AML-193 (cell line): ENCODE data around the gene USHBP1.

ENCODE experiments used
- DNase-seq, 2 experiments: peaks; one replicate each; lab custom pipeline; 2025; lab: John Stamatoyannopoulos, UW

USHBP1 gene

DNA sequence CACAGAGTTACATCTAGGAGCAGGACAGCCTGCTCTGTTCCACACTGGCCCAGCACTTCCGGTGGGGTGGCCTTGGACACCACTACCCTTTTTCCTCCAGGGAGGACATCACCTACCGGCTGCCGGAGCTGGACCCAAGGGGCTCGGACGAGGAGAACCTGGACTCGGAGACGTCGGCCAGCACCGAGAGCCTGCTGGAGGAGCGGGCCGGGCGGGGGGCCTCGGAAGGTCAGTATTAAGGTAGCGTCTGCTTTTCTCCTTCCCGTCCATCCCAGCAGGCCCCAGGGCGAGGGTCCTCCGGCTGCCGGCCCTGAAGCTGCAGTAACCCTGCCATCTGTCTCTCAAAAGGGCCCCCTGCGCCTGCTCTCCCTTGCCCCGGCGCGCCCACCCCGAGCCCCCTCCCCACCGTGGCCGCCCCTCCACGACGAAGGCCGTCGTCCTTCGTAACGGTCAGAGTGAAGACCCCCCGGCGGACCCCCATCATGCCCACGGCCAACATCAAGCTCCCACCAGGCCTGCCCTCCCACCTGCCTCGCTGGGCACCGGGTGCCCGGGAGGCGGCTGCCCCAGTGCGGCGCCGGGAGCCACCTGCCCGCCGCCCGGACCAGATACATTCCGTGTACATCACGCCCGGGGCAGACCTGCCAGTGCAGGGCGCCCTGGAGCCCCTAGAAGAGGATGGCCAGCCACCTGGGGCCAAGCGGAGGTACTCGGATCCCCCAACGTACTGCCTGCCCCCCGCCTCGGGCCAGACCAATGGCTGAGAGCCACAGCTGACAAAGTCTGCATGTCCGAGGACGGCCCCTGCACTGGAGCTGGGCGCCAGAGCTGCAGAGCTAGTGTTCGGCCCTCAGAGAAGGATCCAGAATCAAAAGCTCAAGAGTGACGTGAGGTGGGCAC lies 52.7 kb downstream of the USHBP1 start:
- DNase-seq = no peak

DNA sequence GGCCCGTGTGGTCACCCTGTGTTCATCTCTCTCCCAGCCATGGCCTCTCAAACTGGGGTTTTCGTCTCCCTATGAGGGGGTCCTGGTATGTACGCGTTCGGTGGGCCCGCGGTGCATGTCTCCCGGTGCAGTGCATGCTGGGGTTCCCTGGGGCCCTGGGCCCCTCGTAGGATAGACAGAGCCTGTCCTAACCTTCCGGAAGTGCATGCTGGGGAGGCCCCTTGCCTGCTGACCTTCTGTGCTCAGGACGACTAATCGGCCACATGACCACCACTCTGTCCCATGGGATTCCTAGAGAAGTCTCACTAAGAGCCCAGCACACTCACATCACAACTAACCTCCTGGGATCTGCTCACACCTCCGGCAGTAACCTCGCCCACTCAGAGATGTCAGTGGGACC lies 54.2 kb downstream of the USHBP1 start:
- DNase-seq = no peak

DNA sequence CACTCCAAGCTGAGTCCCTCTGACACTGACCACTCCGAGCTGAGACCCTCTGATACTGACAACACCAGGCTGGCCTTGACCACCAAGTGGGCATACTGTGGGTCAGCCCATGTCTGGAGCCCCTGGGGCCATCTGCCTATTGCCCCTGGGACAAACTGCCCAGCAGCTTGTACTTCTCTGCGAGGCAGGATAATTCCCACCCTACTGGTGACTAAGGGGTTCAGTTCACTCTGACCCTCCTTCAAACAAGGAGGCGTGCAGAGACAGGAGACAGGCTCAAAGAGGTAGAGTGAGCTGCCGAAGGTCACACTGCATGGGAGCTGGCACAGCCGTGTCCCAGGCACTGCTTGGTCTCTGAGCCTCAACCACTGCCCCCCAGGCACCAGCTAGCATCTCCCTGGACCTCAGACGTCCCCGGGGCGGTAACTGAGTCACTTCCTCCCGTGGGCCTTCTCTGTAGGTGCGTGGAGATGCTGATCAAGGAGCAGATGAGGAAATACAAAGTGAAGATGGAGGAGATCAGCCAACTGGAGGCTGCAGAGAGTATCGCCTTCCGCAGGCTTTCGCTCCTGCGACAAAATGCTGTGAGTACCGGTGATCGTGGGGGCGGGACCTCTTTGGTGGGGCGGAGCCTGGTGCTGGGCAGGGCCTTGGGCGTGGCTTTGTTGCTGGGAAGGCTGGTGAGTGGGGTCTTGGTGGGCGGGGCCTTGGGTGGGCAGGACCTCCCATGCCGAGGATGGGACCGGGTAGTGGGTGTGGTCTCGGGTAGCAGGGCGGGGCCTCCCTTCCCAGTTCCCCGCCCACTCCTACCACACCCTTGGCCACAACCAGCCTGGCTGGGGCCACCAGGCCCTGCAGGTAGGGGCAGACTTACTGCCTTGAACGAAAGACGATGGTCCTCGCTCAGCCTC lies 55.2 kb downstream of the USHBP1 start:
- no peak for DNase-seq

DNA sequence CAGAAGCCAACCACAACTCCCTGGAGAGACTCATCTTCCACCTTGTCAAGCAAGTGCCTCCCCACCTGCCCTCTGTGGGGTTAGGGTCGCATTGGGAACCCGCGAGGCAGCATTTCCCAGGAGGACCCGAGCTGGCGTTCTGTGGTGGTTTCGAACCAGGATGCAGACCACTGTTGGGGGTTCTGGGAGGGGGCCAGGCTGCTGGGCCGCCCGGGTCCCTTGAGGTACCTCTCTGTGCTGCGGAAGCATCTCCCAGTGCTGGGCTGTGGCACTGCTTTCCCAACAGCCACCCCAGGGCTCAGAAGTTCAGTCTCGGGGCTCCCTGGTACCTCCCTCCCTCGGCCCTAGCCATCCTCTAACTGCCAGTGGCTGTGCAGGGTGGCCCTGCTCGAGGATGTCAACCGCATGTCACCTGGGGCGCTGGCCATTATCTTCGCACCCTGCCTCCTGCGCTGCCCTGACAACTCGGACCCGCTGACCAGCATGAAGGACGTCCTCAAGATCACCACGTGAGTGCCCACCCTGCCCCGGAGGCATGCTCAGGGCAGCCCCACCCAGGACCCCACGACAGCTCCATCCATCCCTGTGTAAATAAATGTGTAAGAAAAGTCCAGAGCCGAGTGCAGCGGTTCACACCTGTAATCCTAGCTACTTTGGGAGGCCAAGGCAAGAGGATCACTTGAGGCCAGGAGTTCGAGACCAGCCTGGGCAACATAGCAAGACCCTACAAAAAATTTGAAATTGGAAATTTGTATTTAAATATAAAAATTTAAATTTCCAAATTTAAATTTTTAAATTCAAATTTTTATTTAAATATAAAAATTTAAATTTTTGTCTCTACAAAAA lies 57.6 kb downstream of the USHBP1 start:
- no peak for DNase-seq

DNA sequence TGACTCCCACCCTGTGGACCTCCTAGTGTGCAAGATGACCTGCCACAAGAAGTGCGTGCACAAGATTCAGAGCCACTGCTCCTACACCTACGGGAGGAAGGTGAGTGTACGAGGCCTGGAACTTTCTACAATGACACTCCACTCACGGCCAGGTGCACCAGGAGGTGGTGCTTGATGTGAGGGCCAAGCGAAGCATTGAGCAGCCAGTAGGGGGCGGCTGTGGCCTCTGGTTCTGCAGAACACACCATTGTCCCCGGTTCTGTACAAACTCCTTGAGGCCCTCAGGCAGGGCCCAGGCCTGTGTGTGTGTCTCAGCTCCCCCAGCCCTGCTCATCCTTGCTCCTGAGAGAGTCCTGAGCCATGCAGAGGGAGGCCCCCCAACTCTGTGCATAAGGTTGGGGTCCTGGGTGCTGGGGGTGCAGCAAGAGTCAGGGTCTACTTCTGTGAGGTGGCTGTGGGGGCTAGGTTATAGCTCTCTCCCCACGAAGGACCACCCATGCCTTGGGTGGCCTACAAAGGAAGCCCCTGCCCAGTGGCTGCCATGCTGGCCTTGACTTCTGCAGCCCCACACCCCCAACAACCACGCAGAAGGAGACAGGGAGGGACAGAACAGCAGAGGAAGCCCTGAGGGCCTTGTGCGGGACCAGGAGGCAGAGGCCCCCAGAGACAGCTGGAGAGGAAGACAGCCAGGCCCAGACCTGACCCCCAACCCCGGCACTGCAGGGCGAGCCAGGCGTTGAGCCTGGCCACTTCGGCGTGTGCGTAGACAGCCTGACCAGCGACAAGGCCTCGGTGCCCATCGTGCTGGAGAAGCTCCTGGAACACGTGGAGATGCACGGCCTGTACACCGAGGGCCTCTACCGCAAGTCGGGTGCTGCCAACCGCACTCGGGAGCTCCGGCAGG lies 59.1 kb downstream of the USHBP1 start:
- DNase-seq = peak; percentile 31 to 44

DNA sequence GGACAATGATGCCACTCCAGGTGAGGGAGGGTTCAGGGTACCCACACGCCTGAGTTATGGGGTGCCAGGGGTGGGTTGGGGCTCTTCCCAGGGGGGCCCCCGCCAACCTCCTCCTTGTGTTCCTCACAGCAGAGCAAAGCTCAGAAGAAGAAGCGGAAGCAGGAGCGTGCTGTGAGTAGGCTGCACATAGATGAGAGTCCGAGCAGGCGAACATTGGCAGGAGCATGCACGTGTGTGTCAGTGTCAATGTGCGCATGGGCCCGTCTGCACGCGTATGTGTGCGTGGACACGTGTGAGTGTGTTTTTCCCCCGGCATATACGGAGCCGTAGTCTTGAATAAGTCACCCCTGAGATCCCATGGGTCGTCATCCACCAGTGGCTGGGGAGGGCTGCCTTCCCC lies 61.8 kb downstream of the USHBP1 start:
- DNase-seq = no peak

DNA sequence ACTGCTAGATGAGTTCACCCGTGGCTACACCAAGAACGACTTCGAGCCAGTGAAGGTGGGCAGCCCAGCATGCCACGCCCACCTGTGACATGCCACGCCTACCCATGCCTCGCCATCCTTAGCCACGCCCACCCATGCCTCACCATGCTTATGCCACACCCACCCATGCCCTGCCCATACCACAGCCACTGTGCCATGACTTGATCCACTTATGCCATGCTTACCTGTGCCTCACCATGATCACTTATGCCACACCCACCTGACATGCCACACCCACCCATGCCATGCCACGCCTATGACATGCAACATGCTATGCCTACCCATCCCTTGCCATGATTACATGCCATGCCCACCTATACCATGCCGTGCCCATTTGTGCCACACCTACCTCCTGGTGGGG lies 62.3 kb downstream of the USHBP1 start:
- DNase-seq = no peak

DNA sequence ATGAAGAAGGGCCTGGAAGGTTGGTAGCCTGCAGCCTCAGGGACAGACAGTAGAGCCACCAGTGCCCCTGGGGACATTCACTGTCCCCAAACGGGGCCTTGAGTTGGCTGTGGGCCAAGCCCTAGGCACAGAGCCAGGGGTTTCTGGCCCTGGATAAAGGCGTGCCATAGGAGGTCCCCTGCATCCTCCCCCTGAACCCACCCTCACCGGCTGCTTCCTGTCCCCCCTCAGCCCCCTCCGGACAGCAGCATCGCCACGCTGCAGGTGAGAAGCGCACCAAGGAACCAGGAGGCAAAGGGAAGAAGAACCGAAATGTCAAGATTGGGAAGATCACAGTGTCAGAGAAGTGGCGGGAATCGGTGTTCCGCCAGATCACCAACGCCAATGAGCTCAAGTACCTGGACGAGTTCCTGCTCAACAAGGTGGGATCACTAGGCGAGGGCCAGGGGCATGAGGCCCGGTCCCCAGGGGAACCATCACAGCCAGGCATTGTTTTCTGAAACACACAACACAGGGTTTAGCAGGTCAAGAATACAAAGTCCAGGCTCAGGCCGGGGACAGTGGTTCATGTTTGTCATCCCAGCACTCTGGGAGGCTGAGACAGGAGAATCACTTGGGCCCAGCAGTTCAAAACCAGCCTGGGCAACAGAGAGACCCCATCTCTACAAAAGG lies 64.0 kb downstream of the USHBP1 start:
- DNase-seq = no peak
